ENCODE measurements around the gene EHD4. TPM values are rescaled to one million over a fixed set of nuclear protein-coding genes. Genes with fewer than 3 reads are reported as not detected.

EHD4 gene
- total and polyA plus RNA-seq, 2 donors (not counting 1 experiment from before 2014, with no cell fraction given): 19.3 to 22.0 TPM

DNA sequence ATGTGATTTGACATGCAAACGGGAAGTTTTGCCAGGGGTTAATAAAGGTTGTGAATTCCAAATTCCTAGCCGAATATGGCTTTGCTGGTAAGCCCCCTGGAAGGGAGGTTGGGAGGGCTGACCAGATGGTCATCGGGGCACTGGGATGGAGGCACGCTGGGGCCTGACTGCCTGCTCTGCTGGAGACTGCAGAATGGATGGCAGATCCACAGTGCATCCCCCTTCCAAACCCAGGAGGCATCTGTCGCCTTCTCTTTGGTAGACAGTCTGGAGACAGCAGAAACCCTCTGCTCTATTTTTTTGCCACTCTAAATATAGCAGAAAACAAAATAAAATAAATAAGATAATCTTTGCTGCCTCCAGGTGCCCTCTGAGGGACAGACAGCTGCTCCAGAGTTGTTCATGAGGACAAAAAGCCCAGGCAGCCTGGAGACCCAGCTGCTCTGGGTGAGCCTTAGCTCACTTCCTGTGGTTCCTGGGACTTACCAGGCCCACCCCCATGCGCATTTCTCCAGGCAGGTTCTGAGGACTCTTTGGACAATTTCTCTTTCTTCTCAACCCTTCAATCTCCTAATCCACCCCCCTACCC lies 72.4 kb downstream of the EHD4 start:
- Histone ChIP-seq H3K9me3 (ENCODE audit: control insufficient read depth, insufficient read depth, low read depth, low read length) (no peaks in the 10 kb centered on the region), H3K4me3 (replicated peaks in 1 of 4; ENCODE audit: control extremely low read depth in 1 of 4, insufficient read depth in 1 of 4, low read depth in 3 of 4, low read length in 4 of 4) (no peak overlapping the region), H3K36me3 (ENCODE audit: control insufficient read depth, insufficient read depth, low read length) (peaks cover 10% of the 10 kb centered on the region), H3K27ac (ENCODE audit: insufficient read depth, low read length) (no peak overlapping the region), H3K27me3 (ENCODE audit: control insufficient read depth, insufficient read depth, low read length) (no peaks in the 10 kb centered on the region), H3K9ac (ENCODE audit: insufficient read depth, low read length) (no peak overlapping the region), H3K4me1 (ENCODE audit: control insufficient read depth, extremely low read depth, insufficient read depth, low read length) (peaks cover 4% of the 10 kb centered on the region), H4K20me1 (ENCODE audit: control insufficient read depth, extremely low read depth, insufficient read depth, low read length) (no peaks in the 10 kb centered on the region), H3K4me2 (ENCODE audit: extremely low read depth, insufficient read depth, low read length) (no peak overlapping the region), H2AFZ (ENCODE audit: low read length) (no peak overlapping the region), H3K79me2 (ENCODE audit: control insufficient read depth, insufficient read depth, low read length) (no peaks in the 10 kb centered on the region)
- TF ChIP-seq, protein P1, sequence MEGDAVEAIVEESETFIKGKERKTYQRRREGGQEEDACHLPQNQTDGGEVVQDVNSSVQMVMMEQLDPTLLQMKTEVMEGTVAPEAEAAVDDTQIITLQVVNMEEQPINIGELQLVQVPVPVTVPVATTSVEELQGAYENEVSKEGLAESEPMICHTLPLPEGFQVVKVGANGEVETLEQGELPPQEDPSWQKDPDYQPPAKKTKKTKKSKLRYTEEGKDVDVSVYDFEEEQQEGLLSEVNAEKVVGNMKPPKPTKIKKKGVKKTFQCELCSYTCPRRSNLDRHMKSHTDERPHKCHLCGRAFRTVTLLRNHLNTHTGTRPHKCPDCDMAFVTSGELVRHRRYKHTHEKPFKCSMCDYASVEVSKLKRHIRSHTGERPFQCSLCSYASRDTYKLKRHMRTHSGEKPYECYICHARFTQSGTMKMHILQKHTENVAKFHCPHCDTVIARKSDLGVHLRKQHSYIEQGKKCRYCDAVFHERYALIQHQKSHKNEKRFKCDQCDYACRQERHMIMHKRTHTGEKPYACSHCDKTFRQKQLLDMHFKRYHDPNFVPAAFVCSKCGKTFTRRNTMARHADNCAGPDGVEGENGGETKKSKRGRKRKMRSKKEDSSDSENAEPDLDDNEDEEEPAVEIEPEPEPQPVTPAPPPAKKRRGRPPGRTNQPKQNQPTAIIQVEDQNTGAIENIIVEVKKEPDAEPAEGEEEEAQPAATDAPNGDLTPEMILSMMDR (conservative IDR thresholded peaks at IDR 0.05 in 1 of 2, IDR thresholded peaks at IDR 0.05 in 1 of 2; ENCODE audit: low read depth in 1 of 2, low read length in 2 of 2): no peak
- TF ChIP-seq EZH2 (IDR thresholded peaks at IDR 0.05; ENCODE audit: low read length, missing control alignments): no peak
- DNase-seq (ENCODE audit: low read depth in 2 of 2): no peak

DNA sequence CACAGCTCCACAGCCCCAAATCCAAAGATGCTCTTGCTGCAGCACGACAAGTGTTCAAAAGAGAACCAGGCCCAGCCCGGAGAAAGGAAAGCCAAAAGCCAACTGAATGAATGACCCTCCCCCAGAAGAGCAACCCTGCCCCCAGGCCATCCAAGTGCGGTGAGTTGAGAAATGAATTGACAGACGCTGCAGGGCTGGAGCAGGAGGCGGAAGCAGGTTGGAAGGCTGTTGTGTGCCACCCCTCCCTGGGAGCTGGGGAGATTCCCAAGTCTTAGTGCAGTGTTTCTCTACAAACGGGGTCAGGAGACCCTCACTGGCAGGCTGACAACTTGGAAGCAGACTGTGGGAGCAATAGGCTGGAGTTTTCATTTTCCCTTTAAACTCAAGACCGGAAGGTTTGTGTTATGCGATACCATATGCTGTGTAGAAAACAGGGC lies 75.0 kb downstream of the EHD4 start:
- peaks cover 11% of the 10 kb centered on the region for H3K4me1 ChIP-seq (ENCODE audit: control insufficient read depth, extremely low read depth, insufficient read depth, low read length)
- TF ChIP-seq, protein P1 (conservative IDR thresholded peaks at IDR 0.05 in 1 of 2, IDR thresholded peaks at IDR 0.05 in 1 of 2; ENCODE audit: low read depth in 1 of 2, low read length in 2 of 2): no peak
- TF ChIP-seq EZH2 (IDR thresholded peaks at IDR 0.05; ENCODE audit: low read length, missing control alignments): no peak
- H3K4me2 ChIP-seq (ENCODE audit: extremely low read depth, insufficient read depth, low read length): no peak overlapping the region
- H3K9me3 ChIP-seq (ENCODE audit: control insufficient read depth, insufficient read depth, low read depth, low read length): no peaks in the 10 kb centered on the region
- no peak for DNase-seq (ENCODE audit: low read depth in 2 of 2)
- no peaks in the 10 kb centered on the region for H4K20me1 ChIP-seq (ENCODE audit: control insufficient read depth, extremely low read depth, insufficient read depth, low read length)
- peaks cover 10% of the 10 kb centered on the region for H3K36me3 ChIP-seq (ENCODE audit: control insufficient read depth, insufficient read depth, low read length)
- no peak overlapping the region for H3K4me3 ChIP-seq (replicated peaks in 1 of 4; ENCODE audit: control extremely low read depth in 1 of 4, insufficient read depth in 1 of 4, low read depth in 3 of 4, low read length in 4 of 4)
- no peak overlapping the region for H3K9ac ChIP-seq (ENCODE audit: insufficient read depth, low read length)
- no peaks in the 10 kb centered on the region for H3K27me3 ChIP-seq (ENCODE audit: control insufficient read depth, insufficient read depth, low read length)
- H3K79me2 ChIP-seq (ENCODE audit: control insufficient read depth, insufficient read depth, low read length): no peaks in the 10 kb centered on the region
- H3K27ac ChIP-seq (ENCODE audit: insufficient read depth, low read length): no peak overlapping the region
- H2AFZ ChIP-seq (ENCODE audit: low read length): no peak overlapping the region

DNA sequence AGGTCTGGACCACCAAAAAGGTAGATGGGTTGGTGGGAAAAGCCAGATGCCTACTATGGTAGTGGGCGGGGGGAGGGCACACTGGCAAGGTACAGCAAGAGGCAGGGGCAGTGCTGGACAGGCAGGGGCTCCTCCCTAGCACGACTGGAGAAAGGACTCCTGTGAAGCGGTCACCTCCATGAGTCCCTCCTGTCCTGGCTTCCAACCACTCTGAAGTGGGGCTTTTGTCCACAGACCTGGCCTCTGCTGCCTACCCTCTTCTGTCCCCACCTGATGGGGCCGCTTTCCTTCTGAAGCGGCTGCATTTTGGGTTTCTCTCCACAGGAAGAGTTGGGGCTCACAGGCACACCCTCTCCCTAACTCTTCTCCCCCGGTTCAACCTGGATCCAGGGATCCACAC lies 75.8 kb downstream of the EHD4 start:
- Histone ChIP-seq H3K79me2 (ENCODE audit: control insufficient read depth, insufficient read depth, low read length) (no peaks in the 10 kb centered on the region), H3K27me3 (ENCODE audit: control insufficient read depth, insufficient read depth, low read length) (no peaks in the 10 kb centered on the region), H3K4me1 (ENCODE audit: control insufficient read depth, extremely low read depth, insufficient read depth, low read length) (peaks cover 11% of the 10 kb centered on the region), H4K20me1 (ENCODE audit: control insufficient read depth, extremely low read depth, insufficient read depth, low read length) (no peaks in the 10 kb centered on the region), H3K4me2 (ENCODE audit: extremely low read depth, insufficient read depth, low read length) (no peak overlapping the region), H3K9ac (ENCODE audit: insufficient read depth, low read length) (no peak overlapping the region), H2AFZ (ENCODE audit: low read length) (no peak overlapping the region), H3K36me3 (ENCODE audit: control insufficient read depth, insufficient read depth, low read length) (peaks cover 10% of the 10 kb centered on the region), H3K27ac (ENCODE audit: insufficient read depth, low read length) (no peak overlapping the region), H3K4me3 (replicated peaks in 1 of 4; ENCODE audit: control extremely low read depth in 1 of 4, insufficient read depth in 1 of 4, low read depth in 3 of 4, low read length in 4 of 4) (no peak overlapping the region), H3K9me3 (ENCODE audit: control insufficient read depth, insufficient read depth, low read depth, low read length) (no peaks in the 10 kb centered on the region)
- TF ChIP-seq, protein P1 (conservative IDR thresholded peaks at IDR 0.05 in 1 of 2, IDR thresholded peaks at IDR 0.05 in 1 of 2; ENCODE audit: low read depth in 1 of 2, low read length in 2 of 2): no peak
- TF ChIP-seq EZH2 (IDR thresholded peaks at IDR 0.05; ENCODE audit: low read length, missing control alignments): no peak
- DNase-seq (ENCODE audit: low read depth in 2 of 2): no peak

All from fibroblast of lung (primary cell).